H54 (cell line): ENCODE results near the gene CD52.
"Not testable (repeated sequence)": the region's sequence is repeated elsewhere in the genome, so short reads cannot be mapped to it uniquely, and the experiment has no call there.

Experiments
- DNase-seq: peaks from one replicate; pipeline ENCODE4 v3.0.0; 2011; ENCODE audit warnings: low spot score, mixed read lengths; ENCODE audit not compliant: insufficient read length
- FAIRE-seq: peaks from 3 replicates; lab custom pipeline; 2011; peaks lifted over from hg19 to GRCh38; lab: Jason Lieb, UNC
- POLR2A ChIP-seq: IDR thresholded peaks from 2 replicates; pipeline ENCODE4 v1.6.1; 2011; ENCODE audit warnings: low read depth, mild to moderate bottlenecking, low read length

Gene CD52

GRCh38 chr1:26288311-26288941 lies 29.3 kb upstream of the CD52 start:
- no peak for DNase-seq
- FAIRE-seq = no peak
- no peak for TF ChIP-seq POLR2A

GRCh38 chr1:26289158-26290059 lies 28.3 kb upstream of the CD52 start:
- TF ChIP-seq POLR2A = no peak
- DNase-seq (no peak), FAIRE-seq (no peak)

GRCh38 chr1:26290122-26290881 lies 27.5 kb upstream of the CD52 start:
- no peak for FAIRE-seq
- DNase-seq = no peak
- no peak for TF ChIP-seq POLR2A

- DNase-seq (no peak), FAIRE-seq (no peak)
Measured at GRCh38 chr1:26290882-26291261, 26.9 kb upstream of the CD52 start.

GRCh38 chr1:26291433-26291832 lies 26.3 kb upstream of the CD52 start:
- DNase-seq (no peak), FAIRE-seq (no peak)
- no peak for TF ChIP-seq POLR2A

More at GRCh38 chr1:26290882-26291261, 26.9 kb upstream of the CD52 start:
- no peak for TF ChIP-seq POLR2A

- FAIRE-seq (no peak), DNase-seq (no peak)
- no peak for TF ChIP-seq POLR2A
Measured at GRCh38 chr1:26291939-26292338, 25.8 kb upstream of the CD52 start.

GRCh38 chr1:26292735-26293134 lies 25.0 kb upstream of the CD52 start:
- DNase-seq, FAIRE-seq: not testable (repeated sequence)

GRCh38 chr1:26293911-26294463 lies 23.8 kb upstream of the CD52 start:
- TF ChIP-seq POLR2A = no peak
- FAIRE-seq = no peak
- no peak for DNase-seq

GRCh38 chr1:26295194-26296138 lies 22.3 kb upstream of the CD52 start:
- TF ChIP-seq POLR2A = no peak
- FAIRE-seq = no peak
- no peak for DNase-seq

GRCh38 chr1:26296340-26297056 lies 21.3 kb upstream of the CD52 start:
- no peak for TF ChIP-seq POLR2A
- DNase-seq (no peak), FAIRE-seq (no peak)

GRCh38 chr1:26297057-26297790 lies 20.5 kb upstream of the CD52 start:
- no peak for FAIRE-seq
- no peak for TF ChIP-seq POLR2A

GRCh38 chr1:26297791-26298124 lies 20.0 kb upstream of the CD52 start:
- no peak for TF ChIP-seq POLR2A
- DNase-seq (no peak), FAIRE-seq (no peak)

More at GRCh38 chr1:26297057-26297790, 20.5 kb upstream of the CD52 start:
- no peak for DNase-seq
